Measurements from ENCODE around the gene EPB41. TPM values are rescaled to one million over a fixed set of nuclear protein-coding genes. Genes with fewer than 3 reads are reported as not detected.

The EPB41 gene
- total and polyA plus RNA-seq, 9 of the 15 experiments (the other 6 are each of a cell fraction or from before 2014, with no cell fraction given) = 3.7 to 213 (median 141) TPM

DNA sequence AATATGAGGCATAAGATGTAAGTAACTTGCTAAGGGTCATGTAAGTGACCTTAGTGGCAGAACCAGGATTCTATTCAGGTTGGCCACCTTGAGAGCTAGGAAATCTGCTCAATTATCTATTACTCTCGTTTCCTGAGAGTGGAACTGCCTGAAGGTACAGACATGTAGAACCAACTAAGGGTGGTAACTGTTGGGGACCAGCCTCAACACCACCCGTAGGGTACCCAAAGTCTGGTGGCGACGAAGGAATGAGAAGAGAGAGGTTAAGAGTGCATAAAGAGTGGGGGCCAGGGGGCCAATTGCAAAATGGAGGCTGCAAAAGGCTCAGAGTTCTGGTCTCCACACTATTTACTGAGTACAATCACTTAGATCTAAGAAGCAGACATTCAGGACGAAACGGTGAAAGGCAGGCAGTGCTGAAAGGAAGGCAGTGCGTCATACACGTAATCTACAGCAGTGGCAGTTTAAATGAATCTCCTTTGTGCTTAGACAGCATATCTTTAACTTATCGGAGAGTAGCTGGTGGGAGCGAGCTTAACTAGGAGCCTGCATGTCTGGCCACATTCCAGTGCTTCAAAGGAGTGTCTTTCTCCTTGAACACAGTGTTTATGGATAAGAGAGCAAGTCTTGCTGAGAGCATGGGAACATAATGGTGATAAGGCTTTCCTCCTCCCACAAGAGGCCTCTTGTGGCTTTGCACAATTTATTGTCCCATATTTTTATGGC lies 242.3 kb downstream of the EPB41 start (continued):
- TF ChIP-seq CAMTA2 (CRISPR knock-in tag; conservative IDR thresholded peaks at IDR 0.05) (0 out of 2 replicates have a peak, but pooled peaks have one; percentile 19), ZNF766 (CRISPR knock-in tag; conservative IDR thresholded peaks at IDR 0.05) (peak; percentile 94), HMGN3 (IDR thresholded peaks at IDR 0.05; ENCODE audit: borderline replicate concordance, extremely low read depth, insufficient read length, low read depth, low read length) (peak; percentile 89), ZNF436 (CRISPR knock-in tag; IDR thresholded peaks at IDR 0.05) (no peak), XRCC3 (IDR thresholded peaks at IDR 0.05) (no peak), NCOA4 (IDR thresholded peaks at IDR 0.05; ENCODE audit: partially characterized antibody) (no peak), MAFK (IDR thresholded peaks at IDR 0.05; ENCODE audit: low read length) (peak; percentile 92), CEBPG (CRISPR knock-in tag; IDR thresholded peaks at IDR 0.05) (peak; percentile 32; the same call in 1 of the 2 replicates), CEBPG (tag; conservative IDR thresholded peaks at IDR 0.05 in 1 of 2, IDR thresholded peaks at IDR 0.05 in 1 of 2) (no peak), SMARCB1 (IDR thresholded peaks at IDR 0.05; ENCODE audit: insufficient read length, low read depth) (no peak), HNRNPK (IDR thresholded peaks at IDR 0.05; ENCODE audit: low read depth, low read length, poor library complexity, severe bottlenecking) (no peak), E2F3 (CRISPR knock-in tag; IDR thresholded peaks at IDR 0.05) (no peak), DIDO1 (tag; IDR thresholded peaks at IDR 0.05; ENCODE audit: low read depth) (no peak), RHOXF2B (CRISPR knock-in tag; conservative IDR thresholded peaks at IDR 0.05) (no peak), BACH1 (tag; IDR thresholded peaks at IDR 0.05) (0 out of 2 replicates have a peak, but pooled peaks have one; percentile 57), NUFIP1 (IDR thresholded peaks at IDR 0.05; ENCODE audit: partially characterized antibody) (peak; percentile 56), MTF1 (CRISPR knock-in tag; IDR thresholded peaks at IDR 0.05; ENCODE audit: borderline replicate concordance) (peak; percentile 65; the same call in 1 of the 2 replicates), WHSC1 (IDR thresholded peaks at IDR 0.05; ENCODE audit: low read length) (no peak), ZNF134 (CRISPR knock-in tag; conservative IDR thresholded peaks at IDR 0.05) (0 out of 2 replicates have a peak, but pooled peaks have one; percentile 41)
- TF ChIP-seq, protein P1, sequence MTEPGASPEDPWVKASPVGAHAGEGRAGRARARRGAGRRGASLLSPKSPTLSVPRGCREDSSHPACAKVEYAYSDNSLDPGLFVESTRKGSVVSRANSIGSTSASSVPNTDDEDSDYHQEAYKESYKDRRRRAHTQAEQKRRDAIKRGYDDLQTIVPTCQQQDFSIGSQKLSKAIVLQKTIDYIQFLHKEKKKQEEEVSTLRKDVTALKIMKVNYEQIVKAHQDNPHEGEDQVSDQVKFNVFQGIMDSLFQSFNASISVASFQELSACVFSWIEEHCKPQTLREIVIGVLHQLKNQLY (CRISPR knock-in tag; conservative IDR thresholded peaks at IDR 0.05) = 0 out of 4 replicates have a peak, but pooled peaks of 1 of the 2 experiments have one; percentile 30
- TF ChIP-seq, protein P2, sequence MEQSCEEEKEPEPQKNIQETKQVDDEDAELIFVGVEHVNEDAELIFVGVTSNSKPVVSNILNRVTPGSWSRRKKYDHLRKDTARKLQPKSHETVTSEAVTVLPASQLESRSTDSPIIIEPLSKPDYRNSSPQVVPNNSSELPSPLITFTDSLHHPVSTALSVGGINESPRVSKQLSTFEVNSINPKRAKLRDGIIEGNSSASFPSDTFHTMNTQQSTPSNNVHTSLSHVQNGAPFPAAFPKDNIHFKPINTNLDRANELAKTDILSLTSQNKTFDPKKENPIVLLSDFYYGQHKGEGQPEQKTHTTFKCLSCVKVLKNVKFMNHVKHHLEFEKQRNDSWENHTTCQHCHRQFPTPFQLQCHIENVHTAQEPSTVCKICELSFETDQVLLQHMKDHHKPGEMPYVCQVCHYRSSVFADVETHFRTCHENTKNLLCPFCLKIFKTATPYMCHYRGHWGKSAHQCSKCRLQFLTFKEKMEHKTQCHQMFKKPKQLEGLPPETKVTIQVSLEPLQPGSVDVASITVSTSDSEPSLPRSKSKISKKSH (CRISPR knock-in tag; IDR thresholded peaks at IDR 0.05) = no peak
- TF ChIP-seq, protein P3, sequence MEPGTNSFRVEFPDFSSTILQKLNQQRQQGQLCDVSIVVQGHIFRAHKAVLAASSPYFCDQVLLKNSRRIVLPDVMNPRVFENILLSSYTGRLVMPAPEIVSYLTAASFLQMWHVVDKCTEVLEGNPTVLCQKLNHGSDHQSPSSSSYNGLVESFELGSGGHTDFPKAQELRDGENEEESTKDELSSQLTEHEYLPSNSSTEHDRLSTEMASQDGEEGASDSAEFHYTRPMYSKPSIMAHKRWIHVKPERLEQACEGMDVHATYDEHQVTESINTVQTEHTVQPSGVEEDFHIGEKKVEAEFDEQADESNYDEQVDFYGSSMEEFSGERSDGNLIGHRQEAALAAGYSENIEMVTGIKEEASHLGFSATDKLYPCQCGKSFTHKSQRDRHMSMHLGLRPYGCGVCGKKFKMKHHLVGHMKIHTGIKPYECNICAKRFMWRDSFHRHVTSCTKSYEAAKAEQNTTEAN (CRISPR knock-in tag; IDR thresholded peaks at IDR 0.05) = no peak
- TF ChIP-seq, protein P4, sequence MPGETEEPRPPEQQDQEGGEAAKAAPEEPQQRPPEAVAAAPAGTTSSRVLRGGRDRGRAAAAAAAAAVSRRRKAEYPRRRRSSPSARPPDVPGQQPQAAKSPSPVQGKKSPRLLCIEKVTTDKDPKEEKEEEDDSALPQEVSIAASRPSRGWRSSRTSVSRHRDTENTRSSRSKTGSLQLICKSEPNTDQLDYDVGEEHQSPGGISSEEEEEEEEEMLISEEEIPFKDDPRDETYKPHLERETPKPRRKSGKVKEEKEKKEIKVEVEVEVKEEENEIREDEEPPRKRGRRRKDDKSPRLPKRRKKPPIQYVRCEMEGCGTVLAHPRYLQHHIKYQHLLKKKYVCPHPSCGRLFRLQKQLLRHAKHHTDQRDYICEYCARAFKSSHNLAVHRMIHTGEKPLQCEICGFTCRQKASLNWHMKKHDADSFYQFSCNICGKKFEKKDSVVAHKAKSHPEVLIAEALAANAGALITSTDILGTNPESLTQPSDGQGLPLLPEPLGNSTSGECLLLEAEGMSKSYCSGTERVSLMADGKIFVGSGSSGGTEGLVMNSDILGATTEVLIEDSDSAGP (CRISPR knock-in tag; IDR thresholded peaks at IDR 0.05) = 0 out of 2 replicates have a peak, but pooled peaks have one; percentile 27
